Measurements from ENCODE around the gene PIANP.

The PIANP gene

GRCh38 chr12:6667559-6668210, 32.9 kb downstream of the PIANP start:
- DNase-seq (ENCODE audit: low spot score): no peak

- DNase-seq (ENCODE audit: low spot score): no peak
Measured at GRCh38 chr12:6666211-6666610, 34.4 kb downstream of the PIANP start.

- no peak for DNase-seq (ENCODE audit: low spot score)
Measured at GRCh38 chr12:6664902-6665301, 35.7 kb downstream of the PIANP start.

GRCh38 chr12:6662906-6663742, 37.5 kb downstream of the PIANP start, which contains the start of gene ING4:
Gene ING4, minus strand, starts transcription at chr12:6663119. Its CDS starts 18 bp downstream, at chr12:6663101.
- DNase-seq (ENCODE audit: low spot score): peak; percentile 99

- DNase-seq (ENCODE audit: low spot score): no peak
Measured at GRCh38 chr12:6662602-6662905, 38.1 kb downstream of the PIANP start.

GRCh38 chr12:6653987-6654386, 46.6 kb downstream of the PIANP start:
- DNase-seq (ENCODE audit: low spot score): no peak

- DNase-seq (ENCODE audit: low spot score): no peak
Measured at GRCh38 chr12:6653342-6653741, 47.3 kb downstream of the PIANP start.

- no peak for DNase-seq (ENCODE audit: low spot score)
Measured at GRCh38 chr12:6652391-6652790, 48.2 kb downstream of the PIANP start.

GRCh38 chr12:6650832-6651231, 49.8 kb downstream of the PIANP start:
- DNase-seq (ENCODE audit: low spot score): no peak

GRCh38 chr12:6647083-6647604, 53.5 kb downstream of the PIANP start, which contains the start of gene ACRBP:
Gene ACRBP, minus strand, starts transcription at chr12:6647432. Its CDS starts 66 bp downstream, at chr12:6647366.
- no peak for DNase-seq (ENCODE audit: low spot score)

- no peak for DNase-seq (ENCODE audit: low spot score)
Measured at GRCh38 chr12:6646276-6647082, 54.1 kb downstream of the PIANP start.

GRCh38 chr12:6644903-6645302, 55.7 kb downstream of the PIANP start:
- DNase-seq (ENCODE audit: low spot score): no peak

GRCh38 chr12:6644257-6644596, 56.4 kb downstream of the PIANP start:
- DNase-seq (ENCODE audit: low spot score): no peak
